Posterior cingulate gyrus (tissue), 11 donors: ENCODE data around the gene ALKBH7.
"Not testable (repeated sequence)": the region's sequence is repeated elsewhere in the genome, so short reads cannot be mapped to it uniquely, and the experiment has no call there.

Experiments used
- DNase-seq, 10 donors: peaks; one replicate each; pipeline versions ENCODE4 v3.0.0 to v3.0.0-alpha.2; 2020 to 2021; ENCODE audit warnings: mixed read lengths in 3 of 10
- intact Hi-C: fragments of 100-400 bp; cut with DNase I; formaldehyde crosslinking; loops from one replicate; pipeline ENCODE4 v1.15.1; 2023

Gene ALKBH7

GRCh38 chr19:6393983-6394412 is 21.4 kb downstream of the ALKBH7 start:
- DNase-seq = no peak
- intact Hi-C loops = loop anchor here (2.0 kb wide), 1 partner anchor 31 kb away; the partner anchor contains the start of gene KHSRP

- intact Hi-C loops = no loop called here
- no peak for DNase-seq
Observed at GRCh38 chr19:6394831-6395230, 22.2 kb downstream of the ALKBH7 start.

- intact Hi-C loops = no loop called here
- DNase-seq = no peak
Observed at GRCh38 chr19:6396305-6396704, 23.7 kb downstream of the ALKBH7 start.

GRCh38 chr19:6400062-6400944 is 27.7 kb downstream of the ALKBH7 start:
- intact Hi-C loops, DNase-seq: not testable (repeated sequence)

GRCh38 chr19:6402058-6402457 is 29.5 kb downstream of the ALKBH7 start:
- intact Hi-C loops = no loop called here
- DNase-seq = no peak

- peak; percentile 63 to 98 (median 80) for DNase-seq
Observed at GRCh38 chr19:6402837-6403608, 30.4 kb downstream of the ALKBH7 start.

GRCh38 chr19:6406401-6406800 is 33.8 kb downstream of the ALKBH7 start:
- intact Hi-C loops = no loop called here
- no peak for DNase-seq

More at GRCh38 chr19:6402837-6403608, 30.4 kb downstream of the ALKBH7 start:
- intact Hi-C loops = no loop called here

GRCh38 chr19:6409346-6409745 is 36.8 kb downstream of the ALKBH7 start:
- DNase-seq = no peak
- intact Hi-C loops = no loop called here

- intact Hi-C loops = loop anchor here (10.0 kb wide), 1 partner anchor 83 kb away; no protein-coding TSS in a partner anchor
- no peak for DNase-seq
Observed at GRCh38 chr19:6412061-6412446, 39.5 kb downstream of the ALKBH7 start.

GRCh38 chr19:6412447-6413091 is 40.0 kb downstream of the ALKBH7 start:
- DNase-seq = peak in 1 of 10 donors; percentile 85
- intact Hi-C loops = loop anchor here (10.0 kb wide), 1 partner anchor 82 kb away; no protein-coding TSS in a partner anchor

GRCh38 chr19:6413291-6413690 is 40.7 kb downstream of the ALKBH7 start:
- intact Hi-C loops = loop anchor here (10.0 kb wide), 1 partner anchor 82 kb away; no protein-coding TSS in a partner anchor
- no peak for DNase-seq

- DNase-seq = no peak
Observed at GRCh38 chr19:6413721-6414643, 41.4 kb downstream of the ALKBH7 start.

GRCh38 chr19:6414793-6415590 is 42.4 kb downstream of the ALKBH7 start:
- intact Hi-C loops = loop anchor here (10.0 kb wide), 1 partner anchor 80 kb away; no protein-coding TSS in a partner anchor
- DNase-seq = peak in 1 of 10 donors; percentile 67

More at GRCh38 chr19:6413721-6414643, 41.4 kb downstream of the ALKBH7 start:
- intact Hi-C loops = loop anchor here (10.0 kb wide), 1 partner anchor 81 kb away; no protein-coding TSS in a partner anchor

- intact Hi-C loops = loop anchor here (10.0 kb wide), 1 partner anchor 79 kb away; no protein-coding TSS in a partner anchor
- peak in 1 of 10 donors; percentile 68 for DNase-seq
Observed at GRCh38 chr19:6415591-6416190, 43.1 kb downstream of the ALKBH7 start.

- intact Hi-C loops = loop anchor here (10.0 kb wide), 1 partner anchor 78 kb away; no protein-coding TSS in a partner anchor
- DNase-seq = peak in 3 of 10 donors; percentile 44 to 92 (median 85)
Observed at GRCh38 chr19:6416658-6417405, 44.2 kb downstream of the ALKBH7 start.

- intact Hi-C loops = loop anchor here (10.0 kb wide), 1 partner anchor 77 kb away; no protein-coding TSS in a partner anchor
- DNase-seq = peak in 9 of 10 donors; percentile 33 to 95 (median 61)
Observed at GRCh38 chr19:6417713-6418561, 45.3 kb downstream of the ALKBH7 start.
